SIG-M5 treated with dmso at 0.1 percent for 504 hours (cell line): Measurements from ENCODE around the gene R3HCC1L.

Experiments used
- DNase-seq: peaks from one replicate; lab custom pipeline; 2025; ENCODE audit not compliant: unreplicated experiment; lab: John Stamatoyannopoulos, UW

R3HCC1L gene

DNA sequence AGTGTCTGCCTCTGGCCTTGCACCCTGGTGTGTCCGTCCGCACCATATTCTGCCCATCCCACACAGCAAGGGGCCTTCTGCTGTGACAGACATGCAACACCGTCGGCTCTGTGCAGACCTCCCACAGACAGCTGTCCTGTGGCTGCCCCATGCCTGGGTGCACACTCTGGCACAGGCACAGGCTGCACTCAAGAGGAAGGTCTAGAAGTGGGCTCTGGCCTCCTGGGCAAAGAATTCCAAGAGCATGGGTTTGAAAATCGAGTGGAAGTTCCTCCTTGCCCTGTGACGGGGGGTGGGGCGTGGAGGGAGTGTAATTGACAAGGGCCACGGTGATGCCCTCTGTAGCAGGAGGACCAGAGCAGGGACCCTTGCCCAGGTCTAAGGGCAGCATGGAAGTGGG lies 137.8 kb downstream of the R3HCC1L start:
- DNase-seq = no peak

DNA sequence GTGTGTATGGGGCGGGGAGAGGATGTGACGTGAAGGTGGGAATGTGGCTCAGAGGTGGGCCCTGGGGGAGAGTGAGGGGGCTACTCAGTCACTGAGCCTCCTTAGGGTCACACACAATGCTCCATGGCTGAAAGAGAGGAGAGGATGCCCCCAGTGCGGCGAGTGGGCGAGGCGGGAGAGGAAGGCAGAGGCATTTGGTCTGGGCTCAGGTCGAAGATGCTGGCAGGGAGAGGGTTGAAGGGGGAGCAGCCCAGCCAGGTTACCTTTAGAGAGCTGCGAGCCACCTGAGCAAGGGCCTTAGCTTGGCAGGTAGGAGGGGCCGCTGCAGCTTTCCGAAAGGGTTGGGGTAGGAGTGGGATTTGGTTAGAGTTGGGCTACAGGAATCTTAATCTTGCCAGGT lies 138.2 kb downstream of the R3HCC1L start:
- DNase-seq = no peak

DNA sequence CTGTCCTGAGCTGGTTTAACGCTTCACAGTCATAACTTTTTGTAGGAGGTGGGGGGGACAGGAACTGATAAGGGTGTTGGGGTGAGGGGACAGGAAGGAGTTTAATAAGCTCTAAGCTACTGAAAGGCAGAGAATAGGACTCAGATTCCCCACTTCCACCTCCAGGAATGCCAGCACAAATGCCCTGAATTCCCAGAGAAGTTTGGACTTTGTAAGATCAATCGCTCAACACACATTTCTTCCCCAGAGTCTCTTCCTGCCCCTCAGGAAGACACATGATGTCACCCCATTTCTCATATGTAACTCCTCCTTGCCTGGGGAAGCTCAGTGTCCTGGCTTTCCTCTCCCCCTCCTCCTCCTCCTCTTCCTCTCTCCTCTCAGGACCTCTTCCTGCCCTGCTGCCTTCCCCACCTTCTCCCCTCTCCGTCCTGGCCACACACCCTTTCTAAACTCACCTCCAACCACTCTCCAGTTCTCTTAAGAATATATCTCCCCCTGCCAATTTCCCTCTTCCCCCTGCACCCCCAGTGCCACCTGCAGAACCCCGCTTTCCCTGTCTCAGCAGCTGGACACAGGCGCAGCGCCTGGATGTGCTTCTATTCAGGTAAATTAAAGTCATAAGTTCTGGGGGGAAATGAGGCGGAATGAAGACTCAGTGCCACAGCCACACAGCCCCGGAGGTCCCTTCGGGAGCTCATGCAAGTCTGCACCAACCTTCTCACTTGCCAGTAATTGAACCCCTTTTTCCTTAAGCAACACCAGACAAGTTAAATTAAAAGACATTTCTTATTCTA lies 138.8 kb downstream of the R3HCC1L start:
- no peak for DNase-seq

DNA sequence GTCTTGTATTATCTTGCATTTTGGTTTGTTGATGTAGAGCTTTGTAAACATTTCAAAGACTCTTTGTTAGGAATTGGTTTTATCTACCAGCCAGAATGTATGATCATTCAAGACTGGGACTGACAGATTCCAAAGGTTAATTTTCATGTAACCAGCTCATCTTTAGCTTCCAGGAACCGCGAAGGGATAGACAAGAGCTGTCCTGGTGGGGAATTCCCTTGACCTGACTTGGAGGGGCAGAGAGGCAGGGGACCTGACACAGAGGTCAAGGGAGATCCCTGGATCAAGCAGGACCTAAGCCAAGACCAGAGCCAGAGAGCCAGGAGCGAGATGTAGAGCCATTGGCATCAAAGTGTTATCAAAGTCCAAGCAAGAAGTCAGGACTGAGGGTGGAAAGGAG lies 140.1 kb downstream of the R3HCC1L start:
- DNase-seq = no peak

DNA sequence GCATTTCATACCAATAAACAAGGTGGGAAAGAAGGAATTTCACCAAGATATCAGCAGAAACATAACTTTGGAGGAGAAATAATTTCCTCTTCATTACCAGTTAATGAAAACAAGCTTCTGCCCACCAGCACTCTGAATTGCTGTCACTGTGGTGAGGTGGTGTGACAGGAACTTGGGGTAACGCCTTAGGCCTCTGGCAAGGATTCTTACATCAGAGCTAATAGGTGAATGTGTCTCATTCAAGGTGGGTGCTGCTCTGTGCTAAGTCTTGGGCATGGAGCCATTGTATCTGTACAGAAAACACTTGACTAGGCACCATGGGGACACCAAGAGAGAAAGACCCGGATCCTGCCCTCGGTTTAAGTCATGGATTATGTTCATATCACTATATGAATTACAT lies 141.9 kb downstream of the R3HCC1L start:
- no peak for DNase-seq

DNA sequence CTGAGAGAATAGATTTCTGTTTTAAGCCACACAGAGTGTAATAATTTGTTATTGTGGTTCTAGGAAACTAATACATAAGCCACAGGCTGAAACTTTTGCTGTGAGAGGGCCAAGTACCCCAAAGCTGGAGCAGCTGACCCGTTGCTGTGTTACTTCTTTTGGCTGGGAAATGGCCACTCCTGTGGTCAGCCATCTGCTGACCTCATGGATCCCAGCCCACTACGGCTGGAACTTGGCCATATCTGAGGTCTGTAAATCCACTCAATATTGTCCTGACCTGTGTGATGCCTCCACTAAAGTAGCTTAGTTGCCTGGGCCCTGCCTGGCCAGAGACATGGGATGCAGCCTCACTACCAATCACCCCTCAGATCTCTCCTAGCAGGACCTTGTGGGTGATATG lies 151.0 kb downstream of the R3HCC1L start:
- DNase-seq = no peak

DNA sequence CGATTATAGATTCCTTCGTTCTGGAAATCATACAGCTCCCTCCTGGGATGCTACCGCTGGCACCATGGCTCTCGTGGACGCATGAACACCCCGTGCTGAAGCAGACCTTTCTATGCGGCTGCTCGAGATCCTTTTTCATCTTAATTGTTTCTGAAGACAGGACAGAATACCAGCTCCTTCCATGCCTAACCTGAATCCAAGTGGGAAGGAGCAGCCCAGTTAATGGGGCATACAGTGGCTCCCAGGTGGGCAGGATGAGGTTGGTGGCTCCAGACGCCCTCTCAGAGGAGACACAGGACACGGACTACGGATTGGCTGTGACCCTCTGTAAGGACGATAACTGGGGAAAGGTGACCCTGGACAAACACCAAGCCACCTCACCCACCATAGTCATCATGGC lies 152.0 kb downstream of the R3HCC1L start:
- no peak for DNase-seq

DNA sequence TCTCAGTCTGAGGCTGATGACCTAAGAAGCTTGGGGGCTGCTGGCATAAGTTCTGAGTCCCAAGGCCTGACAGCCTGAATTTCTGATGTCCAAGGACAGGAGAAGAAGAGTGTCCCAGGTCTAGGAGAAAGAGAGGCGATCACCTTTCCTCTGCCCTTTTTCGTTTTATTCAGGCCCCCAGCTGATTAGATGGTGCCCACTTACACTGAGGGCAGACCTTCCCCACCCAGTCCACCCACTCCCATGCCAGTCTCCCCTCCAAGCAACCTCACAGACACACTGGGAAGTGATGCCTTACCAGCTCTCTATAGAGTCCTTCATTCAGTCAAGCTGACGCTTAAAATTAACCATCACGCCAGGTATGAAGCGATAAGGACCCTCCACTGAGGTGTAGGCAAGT lies 152.9 kb downstream of the R3HCC1L start:
- no peak for DNase-seq

DNA sequence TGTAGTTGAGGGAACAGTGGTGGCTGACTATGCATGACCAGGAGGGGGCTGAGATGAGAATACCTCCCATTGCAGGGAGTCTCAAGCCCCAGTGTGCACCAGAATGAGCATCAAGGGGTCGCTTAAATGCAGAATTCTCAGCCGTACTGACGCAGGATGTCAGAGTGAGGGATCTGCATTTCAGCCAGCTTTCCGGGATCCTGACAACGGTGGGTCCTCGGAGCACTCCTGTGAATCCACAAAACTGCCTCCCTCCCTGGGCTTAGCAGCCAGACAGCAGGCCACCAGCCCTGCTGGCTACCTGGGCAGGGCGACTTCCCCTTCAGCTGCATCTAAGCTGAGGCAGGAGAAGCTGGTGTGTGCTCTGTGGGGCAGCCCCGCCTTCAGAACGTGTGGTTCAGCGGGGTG lies 155.3 kb downstream of the R3HCC1L start:
- no peak for DNase-seq

DNA sequence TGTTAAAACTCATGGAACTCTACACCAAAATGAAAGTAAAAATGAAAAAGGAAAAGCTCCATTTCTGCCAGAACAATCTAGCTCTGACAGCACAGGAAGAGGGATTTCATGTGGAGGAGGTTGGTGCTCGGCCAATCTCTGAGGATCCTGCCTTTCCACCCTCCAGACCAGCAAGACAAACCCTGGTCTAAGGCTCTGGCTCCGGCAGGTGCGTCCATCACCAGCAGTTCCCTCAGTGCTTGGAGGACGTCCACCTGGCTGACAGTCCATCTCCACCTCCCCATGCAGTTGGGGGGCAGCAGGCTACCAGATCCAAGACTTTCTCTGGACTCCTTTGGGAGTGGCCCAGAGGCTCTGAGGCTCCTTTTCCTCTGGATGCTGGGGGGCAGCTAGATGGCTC lies 158.5 kb downstream of the R3HCC1L start:
- no peak for DNase-seq

DNA sequence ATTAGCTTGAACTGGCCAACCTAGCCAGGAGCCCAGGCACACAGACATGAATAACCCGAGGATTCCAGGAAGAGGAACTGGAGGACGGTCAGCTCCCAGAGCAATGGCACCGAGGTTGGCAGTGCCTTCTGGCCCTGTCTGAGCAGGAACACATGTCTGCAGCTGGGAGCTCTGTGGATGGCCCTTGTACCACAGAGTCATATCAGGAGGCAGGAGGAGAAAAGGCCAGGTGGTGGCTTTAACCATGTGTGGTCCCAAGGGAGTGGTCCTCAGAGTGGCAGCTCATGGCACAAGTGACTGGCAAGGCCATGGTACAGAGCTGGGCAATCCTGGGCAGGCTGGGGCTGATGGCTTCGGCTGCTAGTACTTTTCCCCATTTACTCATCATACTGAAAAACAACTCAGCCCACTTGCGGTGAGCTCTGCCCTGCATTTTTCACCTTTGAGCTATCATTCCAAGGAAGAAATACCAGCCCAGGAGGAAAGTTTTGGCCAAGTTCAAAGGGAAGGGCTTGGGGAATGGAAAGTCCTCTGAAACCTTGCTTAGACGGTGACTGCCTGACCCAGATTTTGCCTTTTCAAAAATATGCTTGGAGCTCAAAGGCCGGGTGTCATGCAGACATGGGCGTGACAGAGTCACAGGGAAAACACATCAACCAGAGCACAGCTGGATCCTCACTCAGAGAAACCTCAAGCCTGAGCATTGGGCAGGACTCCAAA lies 159.3 kb downstream of the R3HCC1L start:
- DNase-seq = no peak

DNA sequence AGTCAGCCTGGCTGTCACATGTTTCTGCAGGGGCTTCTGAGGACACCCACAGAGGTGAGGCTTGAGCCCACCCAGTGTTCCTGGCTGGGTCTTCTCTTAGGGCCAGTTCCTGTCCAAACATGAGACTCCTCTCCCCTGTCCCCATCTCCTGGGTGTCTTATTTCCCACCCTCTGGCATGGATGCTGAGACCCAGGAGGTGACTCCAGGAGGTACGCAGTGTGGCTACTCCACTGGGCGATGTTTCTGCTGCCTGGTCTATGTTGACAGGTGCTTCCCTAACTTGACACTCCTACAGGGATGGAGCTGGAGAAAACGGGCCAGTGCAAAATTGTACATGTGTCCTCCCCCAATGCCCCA lies 159.8 kb downstream of the R3HCC1L start:
- DNase-seq = no peak
